SK-N-SH treated with all-trans-retinoic acid at 6 μM for 48 hours (cell line): ENCODE measurements around the gene MRTFA.
"Not testable (repeated sequence)": the region's sequence is repeated elsewhere in the genome, so short reads cannot be mapped to it uniquely, and the experiment has no call there.

Source experiments
- ATAC-seq: fragments of 200-7000 bp; cut with Tn5 transposase; 3 replicates; pipeline ENCODE4 v1.9.1; 2020; ENCODE audit warnings: mild to moderate bottlenecking, moderate library complexity
- ARNTL ChIP-seq: fragments of 450-650 bp; formaldehyde crosslinking; IDR thresholded peaks from 2 replicates; pipeline ENCODE4 v1.5.0; 2020; ENCODE audit warnings: low read depth, mild to moderate bottlenecking, moderate library complexity, borderline replicate concordance
- BACH2 ChIP-seq: fragments of 250-450 bp; sonication (Bioruptor Pico); IDR thresholded peaks from 2 replicates; pipeline ENCODE4 v1.9.0; 2021; ENCODE audit warnings: mild to moderate bottlenecking, borderline replicate concordance
- CREB5 ChIP-seq: fragments of 250-450 bp; sonication (Bioruptor Pico); IDR thresholded peaks from 2 replicates; pipeline ENCODE4 v1.5.1; 2020; ENCODE audit warnings: low read depth, mild to moderate bottlenecking, moderate library complexity
- CSDC2 ChIP-seq: fragments of 250-450 bp; sonication (Bioruptor Pico); IDR thresholded peaks from 2 replicates; pipeline ENCODE4 v1.5.0; 2020; ENCODE audit warnings: mild to moderate bottlenecking, moderate library complexity
- ESRRG ChIP-seq: fragments of 250-450 bp; sonication (Bioruptor Pico); IDR thresholded peaks from 2 replicates; pipeline ENCODE4 v1.6.1; 2021; ENCODE audit warnings: mild to moderate bottlenecking
- ISL1 ChIP-seq: fragments of 250-450 bp; sonication (Bioruptor Pico); IDR thresholded peaks from 2 replicates; pipeline ENCODE4 v2.1.2; 2022; ENCODE audit warnings: mild to moderate bottlenecking, moderate library complexity
- OSR1 ChIP-seq: fragments of 250-450 bp; sonication (Bioruptor Pico); IDR thresholded peaks from 2 replicates; pipeline ENCODE4 v1.8.0; 2022; ENCODE audit warnings: moderate library complexity, mild to moderate bottlenecking, inconsistent platforms
- PPARA ChIP-seq: fragments of 250-450 bp; sonication (Bioruptor Pico); IDR thresholded peaks from 2 replicates; pipeline ENCODE4 v1.5.0; 2020; ENCODE audit warnings: mild to moderate bottlenecking, borderline replicate concordance
- RARB ChIP-seq: fragments of 250-450 bp; sonication (Bioruptor Pico); IDR thresholded peaks from 2 replicates; pipeline ENCODE4 v1.8.0; 2021; ENCODE audit warnings: mild to moderate bottlenecking, moderate library complexity
- SNAI2 ChIP-seq: fragments of 250-450 bp; sonication (Bioruptor Pico); IDR thresholded peaks from 2 replicates; pipeline ENCODE4 v1.5.0; 2020; ENCODE audit warnings: mild to moderate bottlenecking, moderate library complexity
- TCF4 ChIP-seq: fragments of 250-450 bp; sonication (Bioruptor Pico); IDR thresholded peaks from 2 replicates; pipeline ENCODE4 v1.8.0; 2021; ENCODE audit warnings: mild to moderate bottlenecking, moderate library complexity, borderline replicate concordance
- TOX ChIP-seq: fragments of 250-450 bp; sonication (Bioruptor Pico); IDR thresholded peaks from 2 replicates; pipeline ENCODE4 v1.8.0; 2021; ENCODE audit warnings: mild to moderate bottlenecking, moderate library complexity, borderline replicate concordance
- TSHZ2 ChIP-seq: fragments of 250-450 bp; sonication (Bioruptor Pico); IDR thresholded peaks from 2 replicates; pipeline ENCODE4 v1.5.0; 2020; ENCODE audit warnings: mild to moderate bottlenecking, moderate library complexity
- ZC3H10 ChIP-seq: fragments of 250-450 bp; sonication (Bioruptor Pico); IDR thresholded peaks from 2 replicates; pipeline ENCODE4 v1.5.1; 2021; ENCODE audit warnings: mild to moderate bottlenecking, moderate library complexity
- ZFP3 ChIP-seq: fragments of 250-450 bp; sonication (Bioruptor Pico); IDR thresholded peaks from 2 replicates; pipeline ENCODE4 v1.5.0; 2020; ENCODE audit warnings: mild to moderate bottlenecking, moderate library complexity
- ZFP30 ChIP-seq: fragments of 450-650 bp; formaldehyde crosslinking; IDR thresholded peaks from 2 replicates; pipeline ENCODE4 v1.5.0; 2022; ENCODE audit warnings: mild to moderate bottlenecking, moderate library complexity
- ZNF565 ChIP-seq: fragments of 450-650 bp; formaldehyde crosslinking; conservative IDR thresholded peaks from 2 replicates; pipeline ENCODE4 v1.5.0; 2020; ENCODE audit warnings: low read depth, mild to moderate bottlenecking, moderate library complexity
- ZNF70 ChIP-seq: fragments of 450-650 bp; formaldehyde crosslinking; IDR thresholded peaks from 2 replicates; pipeline ENCODE4 v1.5.0; 2020; ENCODE audit warnings: mild to moderate bottlenecking, moderate library complexity
- ZNF8 ChIP-seq: fragments of 450-650 bp; formaldehyde crosslinking; IDR thresholded peaks from 2 replicates; pipeline ENCODE4 v1.5.0; 2020; ENCODE audit warnings: mild to moderate bottlenecking, moderate library complexity
- TF ChIP-seq, protein P1 (sequence below): fragments of 250-450 bp; sonication (Bioruptor Pico); IDR thresholded peaks from 2 replicates; pipeline ENCODE4 v1.5.1; 2021; ENCODE audit warnings: mild to moderate bottlenecking, moderate library complexity
- TF ChIP-seq, protein P2 (sequence below): fragments of 250-450 bp; sonication (Bioruptor Pico); IDR thresholded peaks from 2 replicates; pipeline ENCODE4 v1.8.0; 2021; ENCODE audit warnings: low read depth, mild to moderate bottlenecking, moderate library complexity, borderline replicate concordance

MRTFA gene

DNA sequence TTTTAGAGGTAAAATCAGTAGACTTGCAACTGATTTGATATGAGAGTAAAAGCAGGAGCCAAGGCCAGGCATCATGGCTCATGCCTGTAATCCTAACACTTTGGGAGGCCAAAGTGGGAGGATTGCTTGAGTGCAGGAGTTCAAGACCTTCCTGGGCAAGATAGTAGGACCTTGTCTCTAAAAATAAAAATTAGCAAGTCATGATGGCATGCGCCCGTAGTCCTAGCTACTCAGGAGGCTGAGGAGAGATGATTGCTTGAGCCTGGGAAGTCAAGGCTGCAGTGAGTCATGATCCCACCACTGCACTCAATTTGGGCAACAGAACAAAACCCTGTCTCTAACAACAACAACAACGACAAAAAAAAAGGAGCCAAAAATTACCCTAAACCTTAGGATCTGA, 252.6 kb downstream of the MRTFA start (continued):
- TF ChIP-seq TSHZ2 (CRISPR knock-in tag): no peak
- TF ChIP-seq, all 23 proteins: peak for 0

- TF ChIP-seq, protein P1, sequence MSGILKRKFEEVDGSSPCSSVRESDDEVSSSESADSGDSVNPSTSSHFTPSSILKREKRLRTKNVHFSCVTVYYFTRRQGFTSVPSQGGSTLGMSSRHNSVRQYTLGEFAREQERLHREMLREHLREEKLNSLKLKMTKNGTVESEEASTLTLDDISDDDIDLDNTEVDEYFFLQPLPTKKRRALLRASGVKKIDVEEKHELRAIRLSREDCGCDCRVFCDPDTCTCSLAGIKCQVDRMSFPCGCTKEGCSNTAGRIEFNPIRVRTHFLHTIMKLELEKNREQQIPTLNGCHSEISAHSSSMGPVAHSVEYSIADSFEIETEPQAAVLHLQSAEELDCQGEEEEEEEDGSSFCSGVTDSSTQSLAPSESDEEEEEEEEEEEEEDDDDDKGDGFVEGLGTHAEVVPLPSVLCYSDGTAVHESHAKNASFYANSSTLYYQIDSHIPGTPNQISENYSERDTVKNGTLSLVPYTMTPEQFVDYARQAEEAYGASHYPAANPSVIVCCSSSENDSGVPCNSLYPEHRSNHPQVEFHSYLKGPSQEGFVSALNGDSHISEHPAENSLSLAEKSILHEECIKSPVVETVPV: no peak
- no peak for TF ChIP-seq TCF4 (CRISPR knock-in tag)
- no peak for TF ChIP-seq ZFP3 (CRISPR knock-in tag)
- TF ChIP-seq ESRRG (CRISPR knock-in tag): no peak
- TF ChIP-seq ARNTL (CRISPR knock-in tag): no peak
- no peak for TF ChIP-seq ZNF565
- no peak for TF ChIP-seq ZNF8 (CRISPR knock-in tag)
- TF ChIP-seq, protein P2, sequence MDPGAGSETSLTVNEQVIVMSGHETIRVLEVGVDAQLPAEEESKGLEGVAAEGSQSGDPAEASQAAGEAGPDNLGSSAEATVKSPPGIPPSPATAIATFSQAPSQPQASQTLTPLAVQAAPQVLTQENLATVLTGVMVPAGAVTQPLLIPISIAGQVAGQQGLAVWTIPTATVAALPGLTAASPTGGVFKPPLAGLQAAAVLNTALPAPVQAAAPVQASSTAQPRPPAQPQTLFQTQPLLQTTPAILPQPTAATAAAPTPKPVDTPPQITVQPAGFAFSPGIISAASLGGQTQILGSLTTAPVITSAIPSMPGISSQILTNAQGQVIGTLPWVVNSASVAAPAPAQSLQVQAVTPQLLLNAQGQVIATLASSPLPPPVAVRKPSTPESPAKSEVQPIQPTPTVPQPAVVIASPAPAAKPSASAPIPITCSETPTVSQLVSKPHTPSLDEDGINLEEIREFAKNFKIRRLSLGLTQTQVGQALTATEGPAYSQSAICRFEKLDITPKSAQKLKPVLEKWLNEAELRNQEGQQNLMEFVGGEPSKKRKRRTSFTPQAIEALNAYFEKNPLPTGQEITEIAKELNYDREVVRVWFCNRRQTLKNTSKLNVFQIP (CRISPR knock-in tag): no peak
- TF ChIP-seq ISL1 (CRISPR knock-in tag): no peak
- no peak for TF ChIP-seq TSHZ2 (CRISPR knock-in tag)
- TF ChIP-seq CREB5 (CRISPR knock-in tag): no peak
- TF ChIP-seq PPARA: no peak
- TF ChIP-seq OSR1 (CRISPR knock-in tag): no peak
- TF ChIP-seq ZNF70 (CRISPR knock-in tag): no peak
- TF ChIP-seq ZFP30 (CRISPR knock-in tag): no peak
- TF ChIP-seq CSDC2 (CRISPR knock-in tag): no peak
- no peak for TF ChIP-seq TOX (CRISPR knock-in tag)
- TF ChIP-seq BACH2: no peak
- TF ChIP-seq ZC3H10: no peak
- TF ChIP-seq, all 23 proteins: peak for 0
- ATAC-seq: no peak
Measured at GRCh38 chr22:40381461-40381860, 255.1 kb downstream of the MRTFA start.

DNA sequence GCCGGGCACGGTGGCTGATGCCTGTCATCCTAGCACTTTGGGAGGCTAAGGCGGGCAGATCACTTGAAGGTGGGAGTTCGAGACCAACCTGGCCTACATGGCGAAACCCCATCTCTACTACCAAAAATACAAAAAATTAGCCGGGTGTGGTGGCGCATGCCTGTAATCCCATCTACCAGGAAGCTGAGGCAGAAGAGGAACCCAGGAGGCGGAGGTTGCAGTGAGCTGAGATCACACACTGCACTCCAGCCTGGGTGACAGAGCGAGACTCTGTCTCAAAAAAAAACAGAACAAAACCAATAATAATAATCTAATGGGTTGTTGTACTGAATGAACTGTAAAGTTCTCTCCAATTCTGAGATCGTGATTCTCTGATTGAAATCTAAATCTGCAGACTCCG, 258.1 kb downstream of the MRTFA start:
- ATAC-seq: not testable (repeated sequence)

DNA sequence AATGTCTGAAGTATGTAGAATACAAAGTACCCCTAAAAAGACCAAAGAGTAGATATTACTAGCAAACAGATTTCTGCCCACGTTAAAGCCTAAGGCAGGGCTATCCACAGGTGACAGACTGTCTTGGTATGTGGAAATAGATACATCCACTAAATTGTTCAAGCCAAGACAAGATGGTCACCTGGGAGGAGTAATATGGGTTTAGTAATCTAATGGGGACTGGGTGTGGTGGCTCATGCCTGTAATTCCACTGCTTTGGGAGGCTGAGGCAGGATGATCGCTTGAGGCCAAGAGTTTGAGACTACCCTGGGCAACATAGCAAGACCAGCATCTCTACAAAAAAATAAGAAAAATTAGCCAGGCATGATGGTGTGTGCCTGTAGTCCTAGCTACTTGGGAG, 258.6 kb downstream of the MRTFA start:
- TF ChIP-seq CSDC2 (CRISPR knock-in tag) (no peak), OSR1 (CRISPR knock-in tag) (no peak), ZFP3 (CRISPR knock-in tag) (no peak), ZNF70 (CRISPR knock-in tag) (no peak), ZNF8 (CRISPR knock-in tag) (no peak), ZC3H10 (no peak), ARNTL (CRISPR knock-in tag) (no peak), RARB (CRISPR knock-in tag) (no peak), TOX (CRISPR knock-in tag) (no peak), SNAI2 (no peak), ZFP30 (CRISPR knock-in tag) (no peak)
- TF ChIP-seq, protein P1: no peak
- TF ChIP-seq, all 23 proteins: peak for 0
- ATAC-seq: no peak
